Mucosa of stomach (tissue), 1 donor: ENCODE measurements around the gene MAP7.

Experiments used
- H3K27me3 ChIP-seq: one replicate; pipeline ENCODE4 v1.7.0; 2013; ENCODE audit warnings: mild to moderate bottlenecking, low read length; ENCODE audit not compliant: control insufficient read depth, insufficient read depth
- H3K36me3 ChIP-seq: one replicate; pipeline ENCODE4 v1.7.0; 2013; ENCODE audit warnings: low read length; ENCODE audit not compliant: control insufficient read depth, insufficient read depth
- H3K4me1 ChIP-seq: one replicate; pipeline ENCODE4 v1.7.0; 2013; ENCODE audit warnings: mild to moderate bottlenecking, low read length; ENCODE audit not compliant: control insufficient read depth, insufficient read depth
- H3K4me3 ChIP-seq: one replicate; pipeline ENCODE4 v1.7.0; 2013; ENCODE audit warnings: low read length
- H3K9ac ChIP-seq: one replicate; pipeline ENCODE4 v1.7.0; 2013; ENCODE audit warnings: mild to moderate bottlenecking, low read length, moderate library complexity
- H3K9me3 ChIP-seq: one replicate; pipeline ENCODE4 v1.7.0; 2013; ENCODE audit warnings: mild to moderate bottlenecking, low read length, moderate library complexity; ENCODE audit not compliant: control insufficient read depth
- donor health status: Pancreatic carcinoma.

Gene MAP7

GRCh38 chr6:136470044-136470443 lies 80.2 kb downstream of the MAP7 start:
- Histone ChIP-seq H3K4me3 (no peak overlapping the region), H3K4me1 (peaks cover 16% of the 10 kb centered on the region), H3K27me3 (no peaks in the 10 kb centered on the region), H3K9ac (no peak overlapping the region), H3K36me3 (no peaks in the 10 kb centered on the region), H3K9me3 (no peaks in the 10 kb centered on the region)

- Histone ChIP-seq H3K9ac (no peak overlapping the region), H3K36me3 (no peaks in the 10 kb centered on the region), H3K9me3 (no peaks in the 10 kb centered on the region), H3K27me3 (no peaks in the 10 kb centered on the region), H3K4me1 (peaks cover 16% of the 10 kb centered on the region), H3K4me3 (no peak overlapping the region)
These were observed 81.1 kb downstream of the MAP7 start for GRCh38 chr6:136469154-136469553.

GRCh38 chr6:136468711-136469110 lies 81.5 kb downstream of the MAP7 start:
- Histone ChIP-seq H3K4me1 (peaks cover 21% of the 10 kb centered on the region), H3K27me3 (no peaks in the 10 kb centered on the region), H3K36me3 (no peaks in the 10 kb centered on the region), H3K4me3 (no peak overlapping the region), H3K9me3 (no peaks in the 10 kb centered on the region), H3K9ac (no peak overlapping the region)

- Histone ChIP-seq H3K9ac (no peak overlapping the region), H3K27me3 (no peaks in the 10 kb centered on the region), H3K9me3 (no peaks in the 10 kb centered on the region), H3K36me3 (no peaks in the 10 kb centered on the region), H3K4me1 (peaks cover 17% of the 10 kb centered on the region), H3K4me3 (no peak overlapping the region)
These were observed 83.0 kb downstream of the MAP7 start for GRCh38 chr6:136467186-136467585.

GRCh38 chr6:136466777-136467176 lies 83.4 kb downstream of the MAP7 start:
- no peak overlapping the region for H3K9ac ChIP-seq
- no peaks in the 10 kb centered on the region for H3K9me3 ChIP-seq
- no peak overlapping the region for H3K4me3 ChIP-seq
- no peaks in the 10 kb centered on the region for H3K36me3 ChIP-seq
- H3K4me1 ChIP-seq: peaks cover 14% of the 10 kb centered on the region
- no peaks in the 10 kb centered on the region for H3K27me3 ChIP-seq

GRCh38 chr6:136465766-136466303 lies 84.4 kb downstream of the MAP7 start:
- Histone ChIP-seq H3K4me3 (no peak overlapping the region), H3K9me3 (no peaks in the 10 kb centered on the region), H3K9ac (no peak overlapping the region), H3K27me3 (no peaks in the 10 kb centered on the region), H3K4me1 (peaks cover 5% of the 10 kb centered on the region), H3K36me3 (no peaks in the 10 kb centered on the region)

- no peaks in the 10 kb centered on the region for H3K36me3 ChIP-seq
- H3K4me3 ChIP-seq: no peak overlapping the region
- no peak overlapping the region for H3K9ac ChIP-seq
- no peaks in the 10 kb centered on the region for H3K9me3 ChIP-seq
- H3K4me1 ChIP-seq: peaks cover 5% of the 10 kb centered on the region
- no peaks in the 10 kb centered on the region for H3K27me3 ChIP-seq
These were observed 85.3 kb downstream of the MAP7 start for GRCh38 chr6:136464874-136465273.

- Histone ChIP-seq H3K4me3 (no peak overlapping the region), H3K4me1 (peaks cover 5% of the 10 kb centered on the region), H3K9ac (no peak overlapping the region), H3K9me3 (no peaks in the 10 kb centered on the region), H3K36me3 (no peaks in the 10 kb centered on the region), H3K27me3 (no peaks in the 10 kb centered on the region)
These were observed 86.1 kb downstream of the MAP7 start for GRCh38 chr6:136464148-136464547.

- H3K4me1 ChIP-seq: peaks cover 5% of the 10 kb centered on the region
- no peaks in the 10 kb centered on the region for H3K36me3 ChIP-seq
- H3K4me3 ChIP-seq: no peak overlapping the region
These were observed 86.5 kb downstream of the MAP7 start for GRCh38 chr6:136463743-136464142.

GRCh38 chr6:136446579-136447187 lies 103.5 kb downstream of the MAP7 start:
- Histone ChIP-seq H3K4me1 (peaks cover 12% of the 10 kb centered on the region), H3K36me3 (no peaks in the 10 kb centered on the region), H3K9me3 (no peaks in the 10 kb centered on the region), H3K27me3 (no peaks in the 10 kb centered on the region), H3K9ac (no peak overlapping the region), H3K4me3 (no peak overlapping the region)

More at GRCh38 chr6:136463743-136464142, 86.5 kb downstream of the MAP7 start:
- H3K27me3 ChIP-seq: no peaks in the 10 kb centered on the region
- no peak overlapping the region for H3K9ac ChIP-seq
- H3K9me3 ChIP-seq: no peaks in the 10 kb centered on the region

- Histone ChIP-seq H3K27me3 (no peaks in the 10 kb centered on the region), H3K4me1 (peaks cover 18% of the 10 kb centered on the region), H3K9ac (no peak overlapping the region), H3K4me3 (no peak overlapping the region), H3K9me3 (no peaks in the 10 kb centered on the region), H3K36me3 (no peaks in the 10 kb centered on the region)
These were observed 104.1 kb downstream of the MAP7 start for GRCh38 chr6:136446145-136446544.

GRCh38 chr6:136445063-136445462 lies 105.2 kb downstream of the MAP7 start:
- H3K4me1 ChIP-seq: peaks cover 25% of the 10 kb centered on the region
- H3K36me3 ChIP-seq: no peaks in the 10 kb centered on the region
- no peak overlapping the region for H3K4me3 ChIP-seq
- no peak overlapping the region for H3K9ac ChIP-seq
- H3K9me3 ChIP-seq: no peaks in the 10 kb centered on the region
- no peaks in the 10 kb centered on the region for H3K27me3 ChIP-seq

- no peaks in the 10 kb centered on the region for H3K9me3 ChIP-seq
- no peaks in the 10 kb centered on the region for H3K36me3 ChIP-seq
- no peaks in the 10 kb centered on the region for H3K27me3 ChIP-seq
- H3K4me1 ChIP-seq: peaks cover 38% of the 10 kb centered on the region
- peak overlapping the region; percentile 48 for H3K9ac ChIP-seq
- no peak overlapping the region for H3K4me3 ChIP-seq
These were observed 110.0 kb downstream of the MAP7 start for GRCh38 chr6:136440203-136440602.
